ENCODE data around the gene MEFV.
"Not testable (repeated sequence)": the region's sequence is repeated elsewhere in the genome, so short reads cannot be mapped to it uniquely, and the experiment has no call there.

Gene MEFV

GRCh38 chr16:3215601-3216262, 40.7 kb downstream of the MEFV start:
- DNase-seq: no peak

DNA sequence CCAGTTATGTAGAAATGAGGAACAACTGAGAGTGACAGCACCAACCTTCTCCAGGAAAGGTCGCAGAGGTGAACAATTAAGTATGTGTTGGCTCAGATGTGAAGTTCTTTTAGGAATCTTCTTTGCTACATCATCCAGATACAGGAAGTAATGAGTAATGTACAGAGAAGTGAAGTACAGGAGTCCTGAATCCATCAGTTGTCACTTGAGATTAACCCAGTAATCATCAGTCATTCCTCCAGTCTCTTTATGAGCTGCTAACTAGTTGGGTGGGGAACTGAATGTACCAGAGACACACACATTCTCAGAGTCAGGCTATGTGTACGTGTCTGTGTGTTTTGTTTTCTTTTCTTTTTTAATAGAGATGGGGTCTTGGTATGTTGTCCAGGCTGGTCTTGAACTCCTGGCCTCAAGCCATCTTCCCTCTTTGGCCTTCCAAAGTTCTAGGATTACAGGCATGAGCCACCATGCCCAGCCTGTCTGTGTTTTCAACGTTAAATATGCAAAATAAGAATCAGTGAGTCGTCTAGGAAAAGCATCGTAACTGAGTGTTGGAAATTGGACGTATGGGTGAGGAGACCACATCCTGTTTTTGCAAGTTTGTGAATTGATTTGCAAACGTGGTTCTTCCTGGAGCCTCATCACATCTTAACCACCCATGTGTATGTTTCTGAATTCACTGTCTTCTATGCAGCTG, 41.4 kb downstream of the MEFV start:
- DNase-seq: no peak

DNA sequence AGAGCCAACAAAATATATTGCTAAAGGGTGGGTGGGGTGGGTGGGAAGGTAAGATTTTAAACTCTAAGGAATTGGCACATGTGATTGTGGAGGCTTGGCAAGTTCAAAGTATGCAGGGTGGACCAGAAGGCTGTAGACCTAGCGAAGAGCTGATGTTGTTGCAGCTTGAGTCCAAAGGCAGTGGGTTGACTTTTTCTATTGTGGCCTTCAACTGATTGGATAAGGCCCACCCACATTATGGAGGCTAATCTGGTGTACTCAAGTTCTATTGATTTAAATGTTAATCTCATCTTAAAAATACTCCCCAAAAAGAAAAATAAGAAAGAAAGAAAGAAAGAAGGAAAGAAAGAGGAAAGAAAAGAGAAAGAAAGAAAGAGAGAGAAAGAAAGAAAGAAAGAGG, 43.9 kb downstream of the MEFV start:
- DNase-seq: no peak

DNA sequence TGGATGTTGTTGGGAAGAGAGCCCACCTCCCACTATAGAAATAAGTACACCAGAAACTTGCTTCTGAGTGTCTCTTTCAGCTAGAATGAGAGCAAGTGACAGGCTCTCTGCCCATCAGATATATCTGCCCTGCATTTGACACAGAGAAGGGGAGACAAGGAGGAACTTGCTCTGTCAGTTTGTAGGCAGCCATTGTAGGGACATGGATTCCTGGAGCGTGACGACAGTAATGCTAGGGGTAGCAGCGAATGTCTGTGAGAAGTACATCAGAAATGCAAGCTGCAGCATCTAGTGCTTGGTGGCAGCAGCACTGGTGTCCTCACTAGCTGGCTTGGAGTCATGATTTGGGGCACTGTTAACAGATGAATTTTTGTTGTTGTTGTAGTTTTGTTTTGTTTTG, 44.4 kb downstream of the MEFV start:
- DNase-seq: no peak

GRCh38 chr16:3207086-3207953, 49.1 kb downstream of the MEFV start:
- no peak for DNase-seq

DNA sequence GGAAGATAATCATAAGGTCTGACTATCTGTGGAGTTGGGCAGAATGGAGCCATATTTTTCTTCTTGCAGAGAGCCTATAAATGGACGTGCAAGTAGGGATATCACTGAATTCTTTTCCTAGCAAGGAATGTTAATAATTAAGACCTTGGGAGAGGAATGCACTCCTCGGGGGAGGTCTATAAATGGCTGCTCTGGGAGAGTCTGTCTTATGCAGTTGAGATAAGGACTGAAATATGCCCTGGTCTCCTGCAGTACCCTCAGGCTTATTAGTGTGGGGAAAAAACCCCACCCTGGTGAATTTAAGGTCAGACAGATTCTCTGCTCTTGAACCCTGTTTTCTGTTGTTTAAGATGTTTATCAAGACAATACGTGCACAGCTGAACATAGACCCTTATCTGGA, 50.5 kb downstream of the MEFV start:
- DNase-seq: not testable (repeated sequence)

GRCh38 chr16:3202903-3203539, 53.4 kb downstream of the MEFV start:
- DNase-seq: no peak

GRCh38 chr16:3198334-3199072, 57.9 kb downstream of the MEFV start:
- no peak for DNase-seq

GRCh38 chr16:3197694-3198333, 58.6 kb downstream of the MEFV start:
- DNase-seq: not testable (repeated sequence)

DNA sequence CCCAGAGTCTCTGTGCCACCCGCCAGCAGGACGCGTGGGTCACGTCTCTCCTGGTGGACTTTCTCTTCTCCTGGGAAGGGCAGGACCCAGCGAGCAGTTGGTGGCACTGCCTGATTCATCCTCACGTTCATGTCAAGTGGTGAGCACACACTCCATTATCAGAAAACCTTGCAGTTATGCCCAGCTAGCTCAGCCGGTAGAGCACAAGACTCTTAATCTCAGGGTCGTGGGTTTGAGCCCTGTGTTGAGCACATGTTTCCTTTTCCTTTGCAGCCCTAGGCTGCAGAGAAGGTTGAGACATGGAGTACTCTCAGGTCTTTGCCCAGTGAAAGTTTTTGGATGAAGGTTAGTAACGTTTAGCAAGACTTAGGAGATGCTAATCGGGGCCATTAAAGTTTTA, 60.5 kb downstream of the MEFV start:
- DNase-seq: no peak

DNA sequence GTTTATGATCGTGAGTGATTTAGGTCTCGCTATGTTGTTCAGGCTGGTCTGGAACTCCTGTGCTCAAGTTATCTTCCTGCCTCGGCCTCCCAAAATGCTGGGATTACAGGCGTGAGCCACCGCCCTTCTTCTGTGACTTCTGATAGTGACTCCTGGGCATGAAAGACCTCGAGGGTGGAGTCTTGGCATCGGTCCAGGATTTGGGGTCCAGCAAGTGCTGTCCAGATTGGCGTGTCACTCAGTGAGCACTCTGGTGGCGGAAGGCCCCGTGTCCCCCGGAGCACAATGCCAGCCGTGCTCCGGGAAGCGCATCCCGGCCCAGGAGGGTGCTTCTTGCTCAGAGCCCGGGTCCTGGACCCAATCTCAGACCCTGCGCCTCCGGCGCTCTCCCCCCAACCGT, 61.6 kb downstream of the MEFV start:
- no peak for DNase-seq

- DNase-seq: no peak
Observed at GRCh38 chr16:3193221-3194212, 62.9 kb downstream of the MEFV start.

GRCh38 chr16:3192476-3193019, 63.9 kb downstream of the MEFV start:
- no peak for DNase-seq
